GM13976 (cell line): ENCODE data around the gene RPS28.

Experiments used
- DNase-seq: peaks from one replicate; pipeline ENCODE4 v3.0.0; 2012; ENCODE audit warnings: low spot score
- CTCF ChIP-seq: IDR thresholded peaks from 2 replicates; pipeline ENCODE4 v1.5.1; 2012; ENCODE audit warnings: borderline replicate concordance, mild to moderate bottlenecking; ENCODE audit not compliant: insufficient read depth; ENCODE audit errors: extremely low read depth, missing control alignments, control extremely low read depth
- in situ Hi-C: fragments of 300-500 bp; cut with MboI; formaldehyde crosslinking; loops from one replicate; pipeline ENCODE4 v1.12.0; 2022; ENCODE audit warnings: low sequenced_read_pairs, mixed read lengths, inconsistent platforms; ENCODE audit not compliant: unreplicated experiment

The RPS28 gene

GRCh38 chr19:8370176-8371010 lies 49.1 kb downstream of the RPS28 start:
- TF ChIP-seq CTCF, result no peak

GRCh38 chr19:8371011-8371804 lies 49.9 kb downstream of the RPS28 start:
- DNase-seq, result peak; percentile 18
- in situ Hi-C loops, result no loop called here
- no peak for TF ChIP-seq CTCF

More at GRCh38 chr19:8370176-8371010, 49.1 kb downstream of the RPS28 start:
- peak; percentile 27 for DNase-seq
- in situ Hi-C loops, result no loop called here
